Aorta (tissue), 5 donors: ENCODE data around the gene BEX4. TPM values are rescaled to one million over a fixed set of nuclear protein-coding genes. Genes with fewer than 3 reads are reported as not detected.

ENCODE experiments used
- ATAC-seq: fragments of 200-7000 bp; cut with Tn5 transposase; one replicate; pipeline ENCODE4 v1.9.1; 2022; ENCODE audit warnings: moderate library complexity; ENCODE audit not compliant: low FRiP score
- DNase-seq, 2 donors: peaks; one replicate each; pipeline ENCODE4 v3.0.0-alpha.2; 2020
- H3K27ac ChIP-seq, 2 donors: one replicate each; pipeline ENCODE4 v1.5.1; 2013; ENCODE audit warnings: low read length in 2 of 2, mild to moderate bottlenecking in 2 of 2, moderate library complexity in 2 of 2, control low read depth in 1 of 2, inconsistent platforms in 1 of 2, low read depth in 1 of 2
- H3K27me3 ChIP-seq, 2 donors: one replicate each; pipeline ENCODE4 v1.6.1; 2013; ENCODE audit warnings: control low read depth in 1 of 2, low read length in 1 of 2, mild to moderate bottlenecking in 1 of 2, moderate library complexity in 1 of 2; ENCODE audit not compliant: insufficient read depth in 2 of 2, control insufficient read depth in 1 of 2
- H3K36me3 ChIP-seq, 2 donors: one replicate each; pipeline ENCODE4 v1.6.1; 2013; ENCODE audit warnings: control low read depth in 1 of 2, low read length in 1 of 2, mild to moderate bottlenecking in 1 of 2; ENCODE audit not compliant: insufficient read depth in 2 of 2, control insufficient read depth in 1 of 2
- H3K4me1 ChIP-seq, 2 donors: one replicate each; pipeline ENCODE4 v1.6.1; 2013; ENCODE audit warnings: low read length in 2 of 2, control low read depth in 1 of 2, mild to moderate bottlenecking in 1 of 2, moderate library complexity in 1 of 2; ENCODE audit not compliant: insufficient read depth in 2 of 2, control insufficient read depth in 1 of 2
- H3K4me3 ChIP-seq, 2 donors: one replicate each; pipeline ENCODE4 v1.5.1; 2013; ENCODE audit warnings: low read length in 2 of 2, control low read depth in 1 of 2, mild to moderate bottlenecking in 1 of 2
- H3K9me3 ChIP-seq: one replicate; pipeline ENCODE4 v1.6.1; 2013; ENCODE audit warnings: mild to moderate bottlenecking, low read length; ENCODE audit not compliant: control insufficient read depth
- WGBS, 2 donors: extraction: QIAGEN DNeasy Blood & Tissue Kit; methylation state at CpG; one replicate each; pipeline ENCODE4 v1.1.7; 2013; 5-methylcytosine and 5-hydroxymethylcytosine counted together
- intact Hi-C, 2 donors: fragments of 100-400 bp; cut with DNase I; formaldehyde crosslinking; loops; one replicate each; pipeline versions ENCODE4 v1.14.2 to v1.15.0; 2022
- polyA plus RNA-seq, 2 donors: library from polyadenylated mRNA; stranded (reverse); fragments of 200-250 nt; gene quantifications; one replicate each; pipeline ENCODE4 v1.2.3, GENCODE V29; 2013
- total RNA-seq, 2 donors: library from RNA; stranded (reverse); fragmentation: NEBNext Ultra II Directional; extraction: Animal tissue kit (Norgen Biotek cat#: 25700); gene quantifications; one replicate each; pipeline ENCODE4 v1.2.1, GENCODE V29; 2021
- donor health status: healthy with polysubstance abuse.
- donor health status: Bipolar disorder and iron deficiency.
- donor health status: DM: no; HTN: no; CAD: no.
- donor health status: DM: no; HTN: no; CAD: no.
- donor health status: DM: yes; HTN: yes; CAD: no.

BEX4 gene
- total and polyA plus RNA-seq, 4 donors = 30.6 to 61.7 (median 40.7) TPM

- ATAC-seq = no peak
- WGBS, 2 donors = 15 to 43% methylated on average over 8 of the region's 8 CpGs
- Histone ChIP-seq H3K4me3 (peak overlapping the region; percentile 46 to 76), H3K4me1 (no peaks in the 10 kb centered on the region), H3K27me3 (no peaks in the 10 kb centered on the region), H3K36me3 (no peaks in the 10 kb centered on the region), H3K27ac (peak overlapping the region in 1 of 2 donors; percentile 60), H3K9me3 (no peaks in the 10 kb centered on the region)
- no peak for DNase-seq
- intact Hi-C loops = loop anchor here (2.0 kb wide), 2 partner anchors 37 to 39 kb away; partner anchors contain the start of gene BEX4 (in 1 of the 2)
Observed at GRCh38 chrX:103253608-103254007, 38.7 kb downstream of the BEX4 start.

GRCh38 chrX:103254171-103254824, 39.4 kb downstream of the BEX4 start:
- peak overlapping the region; percentile 46 to 76 for H3K4me3 ChIP-seq
- no peaks in the 10 kb centered on the region for H3K36me3 ChIP-seq
- H3K27me3 ChIP-seq = no peaks in the 10 kb centered on the region
- ATAC-seq (peak; percentile 78), DNase-seq (peak in 1 of 2 donors; percentile 62)
- intact Hi-C loops = loop anchor here in 1 of 2 donors (2.0 kb wide), 1 partner anchor 39 kb away; the partner anchor contains the start of gene BEX4
- no peaks in the 10 kb centered on the region for H3K9me3 ChIP-seq
- no peaks in the 10 kb centered on the region for H3K4me1 ChIP-seq
- H3K27ac ChIP-seq = peak overlapping the region; percentile 0 to 60
- 1 to 18% methylated on average over 22 of the region's 22 CpGs for whole genome bisulfite sequencing, 2 donors

GRCh38 chrX:103254921-103255493, 40.1 kb downstream of the BEX4 start, which contains the start of gene TCEAL8:
Gene TCEAL8 (minus strand): TSS chrX:103255155. CDS start chrX:103253979, 1,176 bp downstream.
- H3K27ac ChIP-seq = peak within 1 kb of the TSS; percentile 0 to 76
- H3K4me1 ChIP-seq = no peaks in the 10 kb centered on the region
- intact Hi-C loops = loop anchor here in 1 of 2 donors (2.0 kb wide), 1 partner anchor 40 kb away; the partner anchor contains the start of gene BEX4

GRCh38 chrX:103256651-103257050, 41.7 kb downstream of the BEX4 start:
- no peak for ATAC-seq
- no peaks in the 10 kb centered on the region for H3K9me3 ChIP-seq
- no peaks in the 10 kb centered on the region for H3K4me1 ChIP-seq
- H3K27me3 ChIP-seq = no peaks in the 10 kb centered on the region
- intact Hi-C loops = no loop called here
- H3K4me3 ChIP-seq = no peak overlapping the region
- no peak overlapping the region for H3K27ac ChIP-seq
- no peak for DNase-seq
- no peaks in the 10 kb centered on the region for H3K36me3 ChIP-seq

More at GRCh38 chrX:103254921-103255493, 40.1 kb downstream of the BEX4 start, which contains the start of gene TCEAL8:
- no peaks in the 10 kb centered on the region for H3K27me3 ChIP-seq
- peak within 1 kb of the TSS; percentile 46 to 76 for H3K4me3 ChIP-seq
- WGBS, 2 donors = 0 to 28% methylated on average over 22 of the region's 22 CpGs
- H3K9me3 ChIP-seq = no peaks in the 10 kb centered on the region
- ATAC-seq = peak; percentile 93
- peak; percentile 90 to 93 for DNase-seq
- no peaks in the 10 kb centered on the region for H3K36me3 ChIP-seq

GRCh38 chrX:103258275-103258674, 43.4 kb downstream of the BEX4 start:
- no peaks in the 10 kb centered on the region for H3K9me3 ChIP-seq
- no peak for DNase-seq
- no peaks in the 10 kb centered on the region for H3K27me3 ChIP-seq
- H3K36me3 ChIP-seq = no peaks in the 10 kb centered on the region
- intact Hi-C loops = no loop called here
- no peaks in the 10 kb centered on the region for H3K4me1 ChIP-seq
- no peak overlapping the region for H3K27ac ChIP-seq
- ATAC-seq = no peak
- no peak overlapping the region for H3K4me3 ChIP-seq

Other genes starting within 250 kb of the BEX4 start
- 1 to 10 TPM in 1 of 2 donors, under 1 TPM in 1; 0.48 to 1.2 TPM for gene BEX1, start 150.9 kb upstream of the BEX4 start, total RNA-seq
- 1 to 10 TPM in 1 of 2 donors, under 1 TPM in 1; 0.36 to 1.1 TPM for gene BEX1, start 150.9 kb upstream of the BEX4 start, polyA plus RNA-seq
- 1 to 10 TPM; 1.7 to 3.1 TPM for gene NXF3, start 122.0 kb upstream of the BEX4 start, total RNA-seq
- gene NXF3, start 122.0 kb upstream of the BEX4 start, polyA plus RNA-seq = 1 to 10 TPM in 1 of 2 donors, not detected in 1; 4.0 TPM
- gene TCEAL8, start 40.0 kb downstream of the BEX4 start, total RNA-seq = 10 to 100 TPM; 43.4 to 50.1 TPM
- 100 to 1,000 TPM in 1 of 2 donors, 10 to 100 TPM in 1; 80.1 to 127 TPM for gene TCEAL8, start 40.0 kb downstream of the BEX4 start, polyA plus RNA-seq
- gene TCEAL5, start 61.6 kb downstream of the BEX4 start, total RNA-seq = 1 to 10 TPM; 1.6 to 1.8 TPM
- gene TCEAL5, start 61.6 kb downstream of the BEX4 start, polyA plus RNA-seq = 10 to 100 TPM in 1 of 2 donors, under 1 TPM in 1; 0.28 to 11.5 TPM
- gene BEX2, start 95.9 kb downstream of the BEX4 start, total RNA-seq = 1 to 10 TPM; 2.3 to 4.7 TPM
- gene BEX2, start 95.9 kb downstream of the BEX4 start, polyA plus RNA-seq = 10 to 100 TPM in 1 of 2 donors, 1 to 10 TPM in 1; 2.6 to 13.4 TPM
- 10 to 100 TPM in 1 of 2 donors, 1 to 10 TPM in 1; 8.4 to 12.7 TPM for gene TCEAL7, start 115.1 kb downstream of the BEX4 start, total RNA-seq
- 10 to 100 TPM in 1 of 2 donors, 1 to 10 TPM in 1; 6.7 to 21.9 TPM for gene TCEAL7, start 115.1 kb downstream of the BEX4 start, polyA plus RNA-seq
- 10 to 100 TPM; 53.2 to 55.3 TPM for gene TCEAL9, start 141.4 kb downstream of the BEX4 start, total RNA-seq
- 100 to 1,000 TPM; 178 to 199 TPM for gene TCEAL9, start 141.4 kb downstream of the BEX4 start, polyA plus RNA-seq
- gene BEX3, start 161.4 kb downstream of the BEX4 start, total RNA-seq = 10 to 100 TPM; 64.8 to 83.7 TPM
- gene BEX3, start 161.4 kb downstream of the BEX4 start, polyA plus RNA-seq = 100 to 1,000 TPM; 201 to 237 TPM